H1 (cell line): Measurements from ENCODE around the gene NFATC1. TPM values are rescaled to one million over a fixed set of nuclear protein-coding genes. Genes with fewer than 3 reads are reported as not detected.

ENCODE experiments used
- CTCF ChIA-PET: fragments of 300-600 bp; sonication (Branson Sonifier 250); formaldehyde crosslinking; loops from one replicate; lab custom pipeline; 2021; ENCODE audit not compliant: partially characterized antibody; lab: Charles Lee
- POLR2A ChIA-PET: fragments of 300-600 bp; sonication (Branson Sonifier 250); formaldehyde crosslinking; loops from one replicate; lab custom pipeline; 2021; ENCODE audit warnings: inconsistent platforms; ENCODE audit not compliant: partially characterized antibody; lab: Charles Lee
- DNase-seq, 2 experiments: peaks; one replicate each; pipeline versions ENCODE4 v3.0.0 to v3.0.0-alpha.2; 2010 to 2022; ENCODE audit warnings: low spot score in 2 of 2, low read depth in 1 of 2, mixed read lengths in 1 of 2
- FAIRE-seq: peaks from 2 replicates; lab custom pipeline; 2011; peaks lifted over from hg19 to GRCh38; lab: Jason Lieb, UNC
- H2AFZ ChIP-seq: 2 replicates; pipeline ENCODE4 v1.8.1; 2012; ENCODE audit warnings: low read length, inconsistent platforms
- H2AK5ac ChIP-seq: 2 replicates; pipeline ENCODE4 v1.6.1; 2013; ENCODE audit warnings: low read depth, low read length
- H2BK120ac ChIP-seq: replicated peaks from 2 replicates; pipeline ENCODE3; 2013; ENCODE audit warnings: low read depth, low read length, inconsistent platforms
- H2BK12ac ChIP-seq: 2 replicates; pipeline ENCODE4 v1.6.1; 2013; ENCODE audit warnings: low read depth, low read length
- H2BK15ac ChIP-seq: 2 replicates; pipeline ENCODE4 v1.6.1; 2013; ENCODE audit warnings: low read length
- H2BK20ac ChIP-seq: 2 replicates; pipeline ENCODE4 v1.6.1; 2013; ENCODE audit warnings: low read length
- H2BK5ac ChIP-seq: 2 replicates; pipeline ENCODE4 v1.6.1; 2013; ENCODE audit warnings: low read depth, low read length
- H3K14ac ChIP-seq: 2 replicates; pipeline ENCODE4 v1.6.1; 2013; ENCODE audit warnings: inconsistent platforms; ENCODE audit not compliant: insufficient read length
- H3K18ac ChIP-seq: 2 replicates; pipeline ENCODE4 v1.6.1; 2013; ENCODE audit warnings: low read length; ENCODE audit errors: extremely low read depth
- H3K23ac ChIP-seq: 2 replicates; pipeline ENCODE4 v1.6.1; 2013; ENCODE audit warnings: inconsistent platforms; ENCODE audit not compliant: insufficient read length
- H3K23me2 ChIP-seq: 2 replicates; pipeline ENCODE4 v1.6.1; 2013; ENCODE audit warnings: low read depth, low read length
- H3K27ac ChIP-seq: 2 replicates; pipeline ENCODE4 v1.6.1; 2011; ENCODE audit warnings: low read depth, low read length, inconsistent platforms
- H3K27me3 ChIP-seq, 4 experiments: replicated peaks in 1 of 4; 1 replicate in 1 of 4; 2 replicates in 3 of 4; pipeline versions ENCODE4 v1.6.1 to v1.8.1; 2011 to 2013; ENCODE audit warnings: low read length in 3 of 4, mild to moderate bottlenecking in 3 of 4, inconsistent platforms in 2 of 4, mixed read lengths in 2 of 4, moderate library complexity in 1 of 4; ENCODE audit not compliant: control insufficient read depth in 3 of 4, insufficient read depth in 3 of 4; ENCODE audit errors: extremely low read depth in 1 of 4
- H3K36me3 ChIP-seq, 4 experiments: 2 replicates each; pipeline versions ENCODE4 v1.6.1 to v1.8.1; 2011 to 2013; ENCODE audit warnings: mild to moderate bottlenecking in 4 of 4, low read length in 3 of 4, moderate library complexity in 2 of 4, control low read depth in 1 of 4, inconsistent platforms in 1 of 4; ENCODE audit not compliant: insufficient read depth in 4 of 4, control insufficient read depth in 2 of 4
- H3K4ac ChIP-seq: replicated peaks from 2 replicates; pipeline ENCODE3; 2013; ENCODE audit warnings: low read length, low read depth, mixed read lengths, inconsistent platforms; ENCODE audit not compliant: insufficient read length
- H3K4me1 ChIP-seq, 4 experiments: replicated peaks in 1 of 4; 1 replicate in 1 of 4; 2 replicates in 3 of 4; pipeline versions ENCODE4 v1.6.1 to v1.8.1; 2011 to 2013; ENCODE audit warnings: low read length in 3 of 4, inconsistent platforms in 2 of 4, mixed read lengths in 1 of 4; ENCODE audit not compliant: insufficient read depth in 4 of 4, control insufficient read depth in 3 of 4
- H3K4me2 ChIP-seq, 2 experiments: 2 replicates each; pipeline versions ENCODE4 v1.6.1 to v1.8.1; 2011 to 2013; ENCODE audit warnings: low read depth in 2 of 2, low read length in 2 of 2, control low read depth in 1 of 2, inconsistent platforms in 1 of 2, mild to moderate bottlenecking in 1 of 2; ENCODE audit not compliant: insufficient read depth in 1 of 2
- H3K4me3 ChIP-seq, 4 experiments: fragments of 200-600, 300-600 bp in 1 of 4; sonication (generic), shearing (Covaris generic), sonication (Bioruptor Twin) in 1 of 4; 2 replicates each; pipeline versions ENCODE4 v1.5.1 to v1.8.1; 2011 to 2016; ENCODE audit warnings: low read length in 4 of 4, low read depth in 3 of 4, control low read depth in 2 of 4, inconsistent platforms in 2 of 4, mild to moderate bottlenecking in 2 of 4, mixed read lengths in 1 of 4, moderate library complexity in 1 of 4; ENCODE audit not compliant: insufficient read depth in 2 of 4; ENCODE audit errors: extremely low read depth in 1 of 4
- H3K56ac ChIP-seq: replicated peaks from 2 replicates; pipeline ENCODE3; 2013; ENCODE audit warnings: low read depth, mild to moderate bottlenecking, mixed read lengths, low read length, inconsistent platforms; ENCODE audit not compliant: insufficient read length
- H3K79me1 ChIP-seq: 2 replicates; pipeline ENCODE4 v1.6.1; 2013; ENCODE audit warnings: low read depth, low read length, control low read depth
- H3K79me2 ChIP-seq, 2 experiments: 2 replicates each; pipeline versions ENCODE4 v1.6.1 to v1.8.1; 2012 to 2013; ENCODE audit warnings: low read length in 2 of 2, mild to moderate bottlenecking in 2 of 2, inconsistent platforms in 1 of 2; ENCODE audit not compliant: insufficient read depth in 2 of 2, control insufficient read depth in 1 of 2
- H3K9ac ChIP-seq, 4 experiments: replicated peaks in 1 of 4; 1 replicate in 1 of 4; 2 replicates in 3 of 4; pipeline versions ENCODE4 v1.6.1 to v1.8.1; 2011 to 2013; ENCODE audit warnings: low read depth in 3 of 4, low read length in 3 of 4, control low read depth in 2 of 4, mild to moderate bottlenecking in 2 of 4, moderate library complexity in 2 of 4, inconsistent platforms in 1 of 4; ENCODE audit errors: extremely low read depth in 1 of 4
- H3K9me3 ChIP-seq, 2 experiments: 2 replicates each; pipeline versions ENCODE4 v1.6.1 to v1.8.1; 2012 to 2013; ENCODE audit warnings: mild to moderate bottlenecking in 2 of 2, moderate library complexity in 2 of 2, control low read depth in 1 of 2, inconsistent platforms in 1 of 2, low read depth in 1 of 2, low read length in 1 of 2, mixed read lengths in 1 of 2; ENCODE audit not compliant: insufficient read depth in 2 of 2
- H4K20me1 ChIP-seq, 2 experiments: replicated peaks in 1 of 2; 2 replicates each; pipeline versions ENCODE3 to v1.8.1; 2011 to 2013; ENCODE audit warnings: inconsistent platforms in 2 of 2, low read length in 2 of 2, mild to moderate bottlenecking in 1 of 2; ENCODE audit not compliant: insufficient read depth in 2 of 2, control insufficient read depth in 1 of 2
- H4K5ac ChIP-seq: 2 replicates; pipeline ENCODE4 v1.6.1; 2013; ENCODE audit warnings: low read length, low read depth, mixed read lengths, inconsistent platforms; ENCODE audit not compliant: insufficient read length
- H4K8ac ChIP-seq: 2 replicates; pipeline ENCODE4 v1.8.0; 2013; ENCODE audit warnings: mild to moderate bottlenecking, moderate library complexity, low read length, inconsistent platforms; ENCODE audit not compliant: insufficient read depth; ENCODE audit errors: extremely low read depth
- H4K91ac ChIP-seq: replicated peaks from 2 replicates; pipeline ENCODE3; 2013; ENCODE audit warnings: low read length, mixed read lengths, inconsistent platforms; ENCODE audit not compliant: insufficient read length
- ATF2 ChIP-seq: IDR thresholded peaks from 2 replicates; pipeline ENCODE4 v1.6.1; 2012; ENCODE audit warnings: low read length, inconsistent platforms
- ATF3 ChIP-seq: IDR thresholded peaks from 2 replicates; pipeline ENCODE4 v1.6.1; 2011; ENCODE audit warnings: low read depth, mild to moderate bottlenecking, low read length; ENCODE audit not compliant: insufficient read depth
- CEBPB ChIP-seq: IDR thresholded peaks from 2 replicates; pipeline ENCODE4 v1.6.1; 2012; ENCODE audit warnings: low read depth, low read length
- JUN ChIP-seq: IDR thresholded peaks from 2 replicates; pipeline ENCODE4 v1.6.1; 2011; ENCODE audit warnings: low read depth, mild to moderate bottlenecking, improper control_type of control experiment, low read length
- KDM4A ChIP-seq: IDR thresholded peaks from one replicate; pipeline ENCODE4 v1.7.1; 2012; ENCODE audit warnings: low read depth, mild to moderate bottlenecking, moderate library complexity, low read length, inconsistent platforms; ENCODE audit not compliant: severe bottlenecking
- POLR2A ChIP-seq, 2 experiments: IDR thresholded peaks; 1 replicate in 1 of 2; 2 replicates in 1 of 2; pipeline ENCODE4 v1.6.1; 2011; ENCODE audit warnings: low read depth in 2 of 2, low read length in 2 of 2, mild to moderate bottlenecking in 2 of 2; ENCODE audit errors: control extremely low read depth in 1 of 2
- WGBS, 2 experiments: shearing (Covaris generic) in 1 of 2; methylation state at CpG; one replicate each; pipeline versions ENCODE4 v1.1.6 to v1.1.7; 2013 to 2015; ENCODE audit warnings: low lambda C conversion rate in 2 of 2, mixed read lengths in 2 of 2, inconsistent platforms in 1 of 2, low coverage in 1 of 2, missing lambda C conversion rate in 1 of 2; ENCODE audit not compliant: insufficient replicate concordance in 2 of 2, insufficient coverage in 1 of 2, insufficient read length in 1 of 2; ENCODE audit errors: extremely low coverage in 1 of 2, missing lambda C conversion rate in 1 of 2; 5-methylcytosine and 5-hydroxymethylcytosine counted together
- polyA plus RNA-seq, 7 experiments: library from polyadenylated mRNA; depleted of rRNA in 3 of 7; stranded (reverse) in 5 of 7; unstranded in 2 of 7; fragments of >200 nt in 5 of 7; fragments of 200-250 nt in 2 of 7; gene quantifications; 1 replicate in 5 of 7; 2 replicates in 1 of 7; 4 replicates in 1 of 7; pipeline versions ENCODE4 v1.2.1 to v1.2.3, GENCODE V29; 2011 to 2013; ENCODE audit warnings: missing spikeins in 2 of 7, mixed read lengths in 2 of 7
- total RNA-seq: library from RNA; stranded (reverse); fragmentation: NEBNext Ultra II Directional; extraction: Animal tissue kit (Norgen Biotek cat#: 25700); gene quantifications from 2 replicates; pipeline ENCODE4 v1.2.1, GENCODE V29; 2021

The NFATC1 gene
- total and polyA plus RNA-seq, 2 of the 8 experiments (the other 6 are each of a cell fraction or from before 2014, with no cell fraction given) = 2.0 to 6.6 TPM

DNA sequence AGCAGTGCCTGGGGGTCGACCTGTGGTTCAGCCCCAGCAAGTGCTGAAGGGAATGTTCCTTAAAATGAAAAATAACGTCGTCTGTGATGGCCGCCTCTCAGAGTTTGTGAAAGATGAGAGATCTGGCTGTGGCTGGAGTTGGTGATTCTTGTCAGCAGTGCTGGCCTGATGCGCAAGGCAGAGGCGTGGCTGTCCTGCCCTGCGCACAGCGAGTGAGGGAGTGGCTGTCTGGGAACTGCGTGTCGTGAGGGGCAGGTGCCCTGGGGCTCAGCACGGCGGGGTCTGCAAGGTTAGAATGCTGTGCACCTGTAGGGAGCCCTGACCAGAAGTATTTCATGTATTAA lies 8.8 kb downstream of the NFATC1 start:
- no peaks in the 10 kb centered on the region for H3K79me1 ChIP-seq
- H2BK20ac ChIP-seq = no peak overlapping the region
- no peak overlapping the region for H4K91ac ChIP-seq
- no peak overlapping the region for H3K23ac ChIP-seq
- DNase-seq = no peak
- CTCF ChIA-PET = interaction anchor here (1.0 to 2.7 kb wide), 2 partner anchors 22 to 25 kb away, joined by 5 to 8 read pairs; no protein-coding TSS in a partner anchor
- no peak overlapping the region for H2BK120ac ChIP-seq
- no peak overlapping the region for H3K4ac ChIP-seq
- H3K27me3 ChIP-seq = peaks cover 2 to 3% (median 3%) of the 10 kb centered on the region in 4 experiments; a peak in 6 of 7 replicates
- no peaks in the 10 kb centered on the region for H3K79me2 ChIP-seq
- no peak overlapping the region for H3K56ac ChIP-seq
- no peak overlapping the region for H3K27ac ChIP-seq
- no peak overlapping the region for H4K5ac ChIP-seq
- FAIRE-seq = no peak
- H2BK15ac ChIP-seq = no peak overlapping the region
- peaks cover 0 to 2% (median 0%) of the 10 kb centered on the region in 4 experiments; a peak in 3 of 7 replicates for H3K4me1 ChIP-seq
- H2BK12ac ChIP-seq = peak overlapping the region; percentile 90; the same call in 1 of the 2 replicates
- H3K36me3 ChIP-seq = no peaks in the 10 kb centered on the region
- no peak overlapping the region for H3K4me3 ChIP-seq
- H4K8ac ChIP-seq = peak overlapping the region; percentile 35; the same call in 1 of the 2 replicates
- POLR2A ChIA-PET = interaction anchor here (0.5 to 0.6 kb wide), 2 partner anchors 15 to 414 kb away, joined by 3 to 4 read pairs; no protein-coding TSS in a partner anchor
- no peak overlapping the region for H3K18ac ChIP-seq
- 84% methylated on average over 12 of the region's 12 CpGs; no CpG with 5 or more reads in 1 of the 2 experiments for WGBS, 2 experiments
- H3K14ac ChIP-seq = no peak overlapping the region
- H3K23me2 ChIP-seq = peaks cover 12% of the 10 kb centered on the region; the same call in 1 of the 2 replicates
- peaks cover 0 to 5% of the 10 kb centered on the region in 2 experiments for H4K20me1 ChIP-seq
- H3K9ac ChIP-seq = no peak overlapping the region
- H3K4me2 ChIP-seq = no peak overlapping the region
- H2AK5ac ChIP-seq = no peak overlapping the region
- H3K9me3 ChIP-seq = no peaks in the 10 kb centered on the region
- no peak overlapping the region for H2AFZ ChIP-seq
- H2BK5ac ChIP-seq = no peak overlapping the region
- TF ChIP-seq CEBPB = no peak
- TF ChIP-seq JUN = no peak
- TF ChIP-seq KDM4A = no peak
- no peak for TF ChIP-seq POLR2A (IDR thresholded peaks at IDR 0.05; ENCODE audit: control extremely low read depth in 1 of 2, low read depth in 2 of 2, low read length in 2 of 2)
- TF ChIP-seq ATF3 = no peak
- TF ChIP-seq ATF2 = no peak
